H1 (cell line): ENCODE results near the gene MAGI1.

Source experiments
- CTCF ChIP-seq, 3 experiments: IDR thresholded peaks; 1 replicate in 2 of 3; 2 replicates in 1 of 3; pipeline versions ENCODE4 v1.5.1 to v1.6.1; 2011; ENCODE audit warnings: low read length in 3 of 3, mild to moderate bottlenecking in 3 of 3, inconsistent platforms in 2 of 3, low read depth in 1 of 3, moderate library complexity in 1 of 3; ENCODE audit not compliant: insufficient read depth in 1 of 3; ENCODE audit errors: control extremely low read depth in 1 of 3
- GABPA ChIP-seq: IDR thresholded peaks from 2 replicates; pipeline ENCODE4 v1.6.1; 2011; ENCODE audit warnings: mild to moderate bottlenecking, low read length, moderate library complexity, borderline replicate concordance; ENCODE audit not compliant: insufficient read depth
- POLR2AphosphoS5 ChIP-seq: IDR thresholded peaks from 2 replicates; pipeline ENCODE4 v1.6.1; 2011; ENCODE audit warnings: low read depth, low read length

GRCh38 chr3:66068255-66068654, 29.5 kb upstream of the MAGI1 start:
- TF ChIP-seq GABPA, result no peak
- no peak for TF ChIP-seq CTCF (IDR thresholded peaks at IDR 0.05; ENCODE audit: control extremely low read depth in 1 of 3, insufficient read depth in 1 of 3, low read depth in 1 of 3, low read length in 3 of 3)
- TF ChIP-seq POLR2AphosphoS5, result no peak
